Skeletal muscle tissue (tissue), 4 donors: Measurements from ENCODE around the gene KRT80. TPM values are rescaled to one million over a fixed set of nuclear protein-coding genes. Genes with fewer than 3 reads are reported as not detected.
"Not testable (repeated sequence)": the region's sequence is repeated elsewhere in the genome, so short reads cannot be mapped to it uniquely, and the experiment has no call there.

Experiments
- H3K27ac ChIP-seq: one replicate; pipeline ENCODE4 v1.7.0; 2013; ENCODE audit warnings: mild to moderate bottlenecking, low read depth, low read length, inconsistent platforms
- H3K27me3 ChIP-seq, 3 donors: one replicate each; pipeline ENCODE4 v1.7.0; 2013; ENCODE audit warnings: low read length in 3 of 3; ENCODE audit not compliant: control insufficient read depth in 3 of 3, insufficient read depth in 3 of 3
- H3K36me3 ChIP-seq, 3 donors: one replicate each; pipeline ENCODE4 v1.7.0; 2013; ENCODE audit warnings: low read length in 3 of 3; ENCODE audit not compliant: control insufficient read depth in 3 of 3, insufficient read depth in 3 of 3
- H3K4me1 ChIP-seq, 3 donors: one replicate each; pipeline ENCODE4 v1.7.0; 2013; ENCODE audit warnings: low read length in 3 of 3, mild to moderate bottlenecking in 3 of 3; ENCODE audit not compliant: control insufficient read depth in 3 of 3, insufficient read depth in 3 of 3
- H3K4me3 ChIP-seq, 3 donors: one replicate each; pipeline ENCODE4 v1.7.0; 2013; ENCODE audit warnings: low read length in 3 of 3
- H3K9ac ChIP-seq, 3 donors: one replicate each; pipeline ENCODE4 v1.7.0; 2013; ENCODE audit warnings: low read length in 3 of 3, mild to moderate bottlenecking in 3 of 3, moderate library complexity in 2 of 3, low read depth in 1 of 3
- H3K9me3 ChIP-seq, 3 donors: one replicate each; pipeline ENCODE4 v1.7.0; 2013; ENCODE audit warnings: low read length in 3 of 3; ENCODE audit not compliant: control insufficient read depth in 3 of 3
- total RNA-seq: library from RNA; depleted of rRNA; stranded (reverse); fragments of >200 nt; gene quantifications from one replicate; pipeline ENCODE4 v1.2.3, GENCODE V29; 2014
- donor health status: Osteomylitis.

Gene KRT80
- 0.52 TPM for total RNA-seq

DNA sequence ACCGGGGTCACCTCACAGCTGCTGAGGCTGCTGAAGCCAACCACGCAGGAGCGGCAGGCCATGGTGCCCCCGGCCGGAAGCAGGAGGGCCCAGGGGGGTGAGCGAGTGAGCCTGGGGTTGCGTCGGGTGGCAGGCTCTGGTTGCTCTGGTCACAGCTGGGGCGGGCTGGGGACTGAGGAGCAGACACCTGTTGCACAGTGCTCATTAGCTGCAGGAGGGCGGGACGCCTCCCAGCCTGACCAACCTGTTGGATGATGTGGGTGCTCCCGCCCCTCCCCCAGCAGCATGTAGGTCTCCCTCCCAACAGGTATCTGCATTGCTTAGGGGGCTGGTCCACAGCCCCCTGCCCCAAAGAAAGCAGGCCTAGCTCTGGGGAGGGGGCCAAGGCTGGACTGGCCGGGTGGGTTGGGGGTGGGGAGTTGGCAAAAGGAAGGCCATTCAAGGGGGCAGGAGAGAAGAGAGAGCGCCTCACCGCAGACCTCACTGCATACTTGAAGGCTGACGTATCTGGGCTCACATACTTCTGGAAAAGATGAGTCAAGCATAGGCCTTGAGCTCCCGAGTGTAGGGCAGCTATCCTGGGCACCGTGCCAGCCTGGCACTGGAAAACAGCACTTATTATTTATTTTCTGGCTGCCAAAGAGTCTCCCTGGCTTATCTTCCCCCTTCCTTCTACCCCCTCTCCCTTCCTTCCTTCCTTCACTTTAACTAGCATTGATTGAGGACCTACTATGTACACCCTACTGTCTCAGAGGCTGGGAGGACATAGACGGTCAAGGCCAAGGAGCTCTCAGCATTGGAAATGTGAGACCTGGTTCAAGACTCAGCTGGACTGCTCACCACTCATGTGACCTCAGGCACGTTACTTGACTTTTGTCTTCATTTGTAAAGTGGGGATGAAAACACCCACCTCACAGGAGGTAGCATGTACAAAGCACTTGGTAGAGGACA lies at the start of gene KRT80:
TSS of gene KRT80 (minus strand) at position 174 of the 951 bp plus-strand sequence. CDS start at position 62, 112 bp downstream.
- Histone ChIP-seq H3K9ac (peak within 1 kb of the TSS in 1 of 3 donors; percentile 33), H3K9me3 (no peaks in the 10 kb centered on the region)

DNA sequence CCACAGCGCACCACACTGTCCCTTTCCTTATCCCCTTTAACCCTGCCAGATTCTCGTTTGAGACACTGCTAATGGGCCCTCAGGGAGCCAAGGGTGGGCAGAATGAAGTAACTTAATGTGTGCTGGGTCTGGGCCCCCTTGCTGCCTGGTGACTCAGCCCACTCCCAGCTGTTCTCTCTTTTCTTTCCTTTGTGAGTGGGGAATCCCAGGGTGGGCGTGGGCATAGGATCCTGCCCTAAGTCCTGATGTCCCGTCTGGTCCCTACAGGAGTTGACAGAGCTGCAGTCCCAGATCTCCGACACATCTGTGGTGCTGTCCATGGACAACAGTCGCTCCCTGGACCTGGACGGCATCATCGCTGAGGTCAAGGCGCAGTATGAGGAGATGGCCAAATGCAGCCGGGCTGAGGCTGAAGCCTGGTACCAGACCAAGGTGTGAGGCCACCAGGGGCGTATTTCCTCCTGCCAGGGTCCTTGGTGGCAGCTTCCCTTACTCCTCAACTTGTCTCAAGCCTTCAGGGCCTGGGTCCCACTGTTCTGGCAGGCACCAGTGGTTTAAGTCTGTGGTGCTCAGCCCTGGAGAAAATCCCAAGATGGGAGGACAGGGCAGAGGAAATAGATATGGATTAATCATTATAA lies 49.5 kb upstream of the KRT80 start:
- Histone ChIP-seq H3K9ac (no peak overlapping the region), H3K4me3 (no peak overlapping the region), H3K27me3 (peaks cover 0 to 5% (median 0%) of the 10 kb centered on the region in 3 donors), H3K36me3 (no peaks in the 10 kb centered on the region), H3K27ac (no peak overlapping the region), H3K9me3 (no peaks in the 10 kb centered on the region), H3K4me1 (peaks cover 18 to 30% (median 29%) of the 10 kb centered on the region in 3 donors)

More for the DNA sequence above, at the start of gene KRT80:
- Histone ChIP-seq H3K4me3 (peak within 1 kb of the TSS in 1 of 3 donors; percentile 2), H3K36me3 (no peaks in the 10 kb centered on the region), H3K27ac (peak within 1 kb of the TSS; percentile 10), H3K27me3 (no peaks in the 10 kb centered on the region), H3K4me1 (peaks cover 6 to 39% (median 32%) of the 10 kb centered on the region in 3 donors)

DNA sequence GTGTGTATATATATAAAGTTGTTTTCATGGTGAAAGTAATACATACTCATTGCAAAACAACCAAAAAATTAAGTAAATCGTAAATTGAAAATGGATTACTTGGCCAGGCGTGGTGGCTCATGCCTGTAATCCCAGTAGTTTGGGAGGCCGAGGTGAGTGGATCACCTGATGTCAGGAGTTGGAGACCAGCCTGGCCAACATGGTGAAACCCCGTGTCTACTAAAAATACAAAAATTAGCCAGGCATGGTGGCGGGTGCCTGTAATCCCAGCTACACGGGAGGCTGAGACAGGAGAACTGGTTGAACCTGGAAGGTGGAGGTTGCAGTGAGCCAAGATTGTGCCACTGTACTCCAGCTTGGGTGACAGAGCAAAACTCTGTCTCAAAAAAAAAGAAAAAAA lies 48.4 kb upstream of the KRT80 start:
- H3K36me3 ChIP-seq, H3K27ac ChIP-seq, H3K9ac ChIP-seq, H3K9me3 ChIP-seq, H3K4me3 ChIP-seq: not testable (repeated sequence)
- H3K27me3 ChIP-seq = peaks cover 0 to 11% (median 6%) of the 10 kb centered on the region in 3 donors
- peaks cover 15 to 21% (median 19%) of the 10 kb centered on the region in 3 donors for H3K4me1 ChIP-seq

DNA sequence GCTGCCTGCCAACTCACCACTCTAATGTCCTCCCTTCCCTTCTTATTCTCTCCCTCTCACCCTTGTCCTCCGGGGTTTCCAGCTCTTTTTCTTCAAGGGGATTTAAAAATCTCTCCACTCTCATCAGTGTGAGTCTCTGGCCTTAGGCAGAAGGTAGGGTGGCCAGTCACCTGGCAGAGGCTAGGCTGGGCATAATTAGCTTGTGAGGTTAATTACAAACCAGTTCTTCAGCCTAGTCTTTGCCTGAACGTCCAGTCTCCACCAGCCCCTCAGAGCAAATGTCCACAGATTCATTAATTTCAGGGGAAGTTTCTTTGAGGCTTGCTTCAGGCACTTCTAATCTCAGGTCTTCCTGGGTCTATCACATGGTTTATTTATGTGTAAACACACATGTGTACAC lies 48.0 kb upstream of the KRT80 start:
- Histone ChIP-seq H3K4me1 (peaks cover 15 to 17% (median 17%) of the 10 kb centered on the region in 3 donors), H3K9ac (no peak overlapping the region), H3K27ac (no peak overlapping the region), H3K9me3 (no peaks in the 10 kb centered on the region), H3K27me3 (peaks cover 4 to 16% (median 11%) of the 10 kb centered on the region in 3 donors), H3K4me3 (no peak overlapping the region), H3K36me3 (no peaks in the 10 kb centered on the region)

DNA sequence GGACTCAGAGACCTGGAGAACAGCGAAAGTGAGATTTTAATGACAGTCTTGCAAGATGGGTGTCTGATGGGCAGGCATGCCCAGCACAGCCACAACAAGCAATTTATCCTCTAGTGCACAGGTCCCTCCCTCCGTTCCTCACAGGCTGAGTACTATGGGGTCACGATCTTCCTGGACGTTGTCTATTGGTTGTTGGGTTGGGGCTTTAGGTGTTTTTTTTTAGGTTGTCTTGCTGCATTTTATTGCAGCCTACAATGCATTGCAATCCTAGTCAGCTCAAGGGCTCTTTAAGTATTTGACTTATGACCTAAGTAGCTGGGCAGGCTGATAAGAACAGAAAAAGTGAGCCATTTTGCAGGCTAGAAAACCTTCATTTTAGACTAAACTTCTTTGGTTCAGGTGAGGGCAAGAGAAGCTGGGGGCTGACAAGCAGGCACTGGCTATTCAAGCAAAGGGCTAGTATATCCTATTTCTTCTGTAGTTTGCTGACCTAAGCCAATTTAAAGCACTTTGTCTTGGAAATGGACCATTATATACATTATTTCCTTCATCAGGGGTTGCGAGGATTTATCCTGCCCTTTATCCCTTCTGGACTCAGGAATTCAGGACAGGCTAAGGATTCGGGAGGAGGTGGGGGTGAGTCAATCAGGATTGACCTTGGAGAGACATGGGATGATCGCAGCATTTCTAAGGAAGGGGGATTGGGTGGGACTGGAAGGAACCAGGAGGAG lies 47.3 kb upstream of the KRT80 start:
- Histone ChIP-seq H3K27me3 (peaks cover 4 to 19% (median 15%) of the 10 kb centered on the region in 3 donors), H3K4me3 (no peak overlapping the region), H3K36me3 (no peaks in the 10 kb centered on the region), H3K4me1 (peaks cover 9 to 11% (median 11%) of the 10 kb centered on the region in 3 donors), H3K9me3 (no peaks in the 10 kb centered on the region), H3K27ac (no peak overlapping the region), H3K9ac (no peak overlapping the region)

DNA sequence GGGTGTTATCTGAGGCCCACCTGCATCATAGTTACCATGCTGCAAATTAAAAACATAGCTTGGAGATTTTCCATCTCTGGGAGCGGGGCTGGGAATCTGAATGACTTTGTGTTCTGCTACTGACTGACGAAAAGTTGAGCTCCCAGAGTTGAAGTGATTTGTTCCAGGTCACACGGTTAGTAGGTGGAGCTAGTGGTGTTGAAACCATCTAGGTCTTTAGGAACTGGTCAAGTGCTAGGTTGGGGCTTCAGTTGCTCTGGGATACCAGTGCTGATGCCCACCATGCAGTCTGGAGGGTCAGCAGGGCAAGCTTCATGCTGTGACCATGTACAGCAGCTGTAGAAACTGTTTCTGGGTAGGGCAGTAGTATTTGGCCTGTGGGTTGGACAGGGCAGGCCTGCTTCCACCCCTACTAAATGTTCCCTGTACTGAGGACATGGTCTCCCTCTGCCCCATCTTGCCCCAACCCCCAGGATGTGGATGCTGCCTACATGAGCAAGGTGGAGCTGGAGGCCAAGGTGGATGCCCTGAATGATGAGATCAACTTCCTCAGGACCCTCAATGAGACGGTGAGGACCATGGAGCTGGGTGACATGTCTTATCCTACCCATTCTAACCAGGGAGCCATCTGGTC lies 46.5 kb upstream of the KRT80 start:
- Histone ChIP-seq H3K4me1 (peaks cover 1 to 3% (median 3%) of the 10 kb centered on the region in 3 donors), H3K27me3 (peaks cover 9 to 24% (median 20%) of the 10 kb centered on the region in 3 donors), H3K36me3 (no peaks in the 10 kb centered on the region), H3K27ac (no peak overlapping the region), H3K9me3 (no peaks in the 10 kb centered on the region), H3K4me3 (no peak overlapping the region), H3K9ac (no peak overlapping the region)

DNA sequence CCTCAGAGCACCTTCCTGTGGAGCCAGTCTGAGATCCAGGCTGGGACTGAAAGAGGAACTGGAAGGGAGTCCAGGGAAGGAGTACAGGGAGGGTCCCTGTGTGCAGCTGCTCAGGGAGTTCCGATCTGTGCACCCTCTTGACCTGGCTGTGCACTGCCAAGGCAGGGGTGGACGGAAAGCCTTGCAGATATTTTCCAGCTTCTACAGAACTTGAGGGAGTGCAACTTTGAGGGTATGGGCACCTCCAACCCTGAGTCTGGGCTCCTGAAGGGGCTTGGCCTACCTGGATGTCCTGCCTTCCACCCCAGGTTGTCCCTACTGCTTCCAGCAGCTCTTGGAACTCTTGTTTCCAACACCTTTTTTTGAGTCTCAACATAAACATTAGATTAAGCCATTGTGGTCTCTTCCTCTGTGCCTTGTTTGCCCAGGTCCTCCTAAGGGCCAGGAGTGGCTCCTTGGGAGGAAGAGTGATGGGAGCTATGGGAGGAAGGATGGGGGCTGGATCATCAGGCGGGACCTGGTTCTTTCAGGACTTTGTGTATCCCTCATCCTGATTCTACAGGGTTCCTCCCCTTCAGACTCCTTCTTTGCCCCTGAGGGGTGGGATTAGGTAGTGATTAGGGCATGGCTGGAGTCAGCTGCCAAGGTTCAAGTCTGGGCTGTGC lies 44.7 kb upstream of the KRT80 start:
- no peaks in the 10 kb centered on the region for H3K9me3 ChIP-seq
- H3K4me3 ChIP-seq = no peak overlapping the region
- no peaks in the 10 kb centered on the region for H3K36me3 ChIP-seq
- no peak overlapping the region for H3K27ac ChIP-seq
- peaks cover 8 to 11% (median 10%) of the 10 kb centered on the region in 3 donors for H3K4me1 ChIP-seq
- peaks cover 25 to 38% (median 37%) of the 10 kb centered on the region in 3 donors for H3K27me3 ChIP-seq
- no peak overlapping the region for H3K9ac ChIP-seq

DNA sequence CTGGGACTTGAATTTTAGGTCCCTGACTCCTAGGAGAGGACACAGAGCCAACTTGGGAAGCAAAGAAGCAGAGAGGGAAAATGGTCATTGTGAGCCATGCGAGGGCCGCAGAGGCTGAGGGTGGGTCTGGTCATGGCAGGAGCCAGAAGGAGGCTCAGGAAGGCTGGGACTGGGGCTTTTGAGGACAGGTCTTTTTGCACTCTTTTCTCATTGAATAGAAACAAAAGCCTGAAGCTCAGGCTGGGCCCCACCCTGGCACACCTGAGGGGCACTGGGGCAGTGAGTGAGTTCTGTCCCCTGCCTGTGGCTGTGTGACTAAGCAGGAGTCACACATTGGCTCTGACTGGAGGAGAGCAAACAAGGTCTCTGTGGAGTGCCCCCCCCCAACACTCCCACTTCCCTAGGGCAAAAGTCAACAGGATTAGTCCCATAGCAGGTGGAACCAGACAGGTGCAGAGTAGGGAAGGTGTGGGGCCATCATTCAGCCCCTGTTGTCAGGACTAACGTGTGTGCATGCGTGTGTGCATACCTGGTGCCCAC lies 44.1 kb upstream of the KRT80 start:
- Histone ChIP-seq H3K4me3 (no peak overlapping the region), H3K4me1 (peaks cover 13 to 17% (median 15%) of the 10 kb centered on the region in 3 donors), H3K27ac (no peak overlapping the region), H3K27me3 (peaks cover 25 to 38% (median 38%) of the 10 kb centered on the region in 3 donors), H3K36me3 (no peaks in the 10 kb centered on the region), H3K9me3 (no peaks in the 10 kb centered on the region), H3K9ac (no peak overlapping the region)
